ENCODE results near the gene DOK7. TPM values are rescaled to one million over a fixed set of nuclear protein-coding genes. Genes with fewer than 3 reads are reported as not detected.

Gene DOK7
- total and polyA plus RNA-seq, 2 donors (not counting 3 experiments of a cell fraction or from before 2014, with no cell fraction given), result not detected

DNA sequence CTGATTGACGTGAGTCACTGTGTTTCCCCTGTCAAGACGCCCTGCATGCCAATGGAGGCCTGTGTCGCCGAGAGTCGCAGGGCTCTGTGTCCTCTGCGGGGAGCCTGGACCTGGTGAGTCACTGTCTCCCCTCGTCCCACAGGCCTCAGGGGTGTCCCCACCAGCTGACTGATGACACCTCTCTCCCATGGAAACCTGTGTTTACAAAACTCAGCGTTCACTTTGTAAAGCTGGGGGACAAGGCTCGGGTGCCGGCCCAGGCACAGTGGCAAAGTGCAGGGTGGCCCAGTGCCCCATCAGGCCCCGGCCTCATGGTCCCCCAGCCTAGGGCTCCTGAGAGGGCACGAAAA lies 42.5 kb upstream of the DOK7 start:
- Histone ChIP-seq H3K9me3 (replicated peaks; ENCODE audit: control insufficient read depth, insufficient read depth, low read length) (no peaks in the 10 kb centered on the region), H3K36me3 (ENCODE audit: control insufficient read depth in 2 of 2, extremely low read depth in 1 of 2, insufficient read depth in 2 of 2, low read length in 2 of 2) (peaks cover 0 to 42% of the 10 kb centered on the region in 2 experiments), H3K4me1 (ENCODE audit: control insufficient read depth, extremely low read depth, insufficient read depth, low read length) (no peaks in the 10 kb centered on the region), H3K4me2 (ENCODE audit: insufficient read depth, low read length) (no peak overlapping the region), H4K20me1 (replicated peaks; ENCODE audit: control insufficient read depth, extremely low read depth, insufficient read depth, low read length) (no peaks in the 10 kb centered on the region), H3K27ac (ENCODE audit: insufficient read depth, low read depth, low read length) (no peak overlapping the region), H3K79me2 (ENCODE audit: control insufficient read depth, insufficient read depth, low read length) (no peaks in the 10 kb centered on the region), H3K9ac (replicated peaks; ENCODE audit: extremely low read depth, insufficient read depth, low read length) (no peak overlapping the region), H2AFZ (ENCODE audit: low read depth, low read length) (no peak overlapping the region), H3K4me3 (replicated peaks in 1 of 3; ENCODE audit: insufficient read depth in 1 of 3, low read depth in 1 of 3, low read length in 3 of 3) (no peak overlapping the region), H3K9me1 (replicated peaks; ENCODE audit: control insufficient read depth, extremely low read depth, insufficient read depth, low read length) (no peaks in the 10 kb centered on the region), H3K27me3 (ENCODE audit: control insufficient read depth in 2 of 2, insufficient read depth in 2 of 2, low read length in 2 of 2) (no peaks in the 10 kb centered on the region)
- ChIA-PET POLR2A (no interaction called here), CTCF (interaction anchor here (1.1 kb wide), 1 partner anchor 9 kb away, joined by 4 read pairs; no protein-coding TSS in a partner anchor)
- DNase-seq (ENCODE audit: low read depth, low spot score) (no peak), FAIRE-seq (no peak)
- TF ChIP-seq POLR2AphosphoS5 (IDR thresholded peaks at IDR 0.05; ENCODE audit: insufficient read depth, low read depth, low read length) (no peak), MYC (IDR thresholded peaks at IDR 0.05; ENCODE audit: low read depth, low read length) (no peak), JUN (IDR thresholded peaks at IDR 0.05; ENCODE audit: borderline replicate concordance, insufficient read depth, insufficient read length, low read depth) (no peak), GATA2 (IDR thresholded peaks at IDR 0.05; ENCODE audit: insufficient read depth, insufficient read length, low read depth, low read length) (no peak), EZH2 (IDR thresholded peaks at IDR 0.05; ENCODE audit: borderline replicate concordance, low read depth, low read length, severe bottlenecking) (no peak), FOS (IDR thresholded peaks at IDR 0.05; ENCODE audit: borderline replicate concordance, insufficient read depth, low read length) (no peak)
- TF ChIP-seq, protein P1, sequence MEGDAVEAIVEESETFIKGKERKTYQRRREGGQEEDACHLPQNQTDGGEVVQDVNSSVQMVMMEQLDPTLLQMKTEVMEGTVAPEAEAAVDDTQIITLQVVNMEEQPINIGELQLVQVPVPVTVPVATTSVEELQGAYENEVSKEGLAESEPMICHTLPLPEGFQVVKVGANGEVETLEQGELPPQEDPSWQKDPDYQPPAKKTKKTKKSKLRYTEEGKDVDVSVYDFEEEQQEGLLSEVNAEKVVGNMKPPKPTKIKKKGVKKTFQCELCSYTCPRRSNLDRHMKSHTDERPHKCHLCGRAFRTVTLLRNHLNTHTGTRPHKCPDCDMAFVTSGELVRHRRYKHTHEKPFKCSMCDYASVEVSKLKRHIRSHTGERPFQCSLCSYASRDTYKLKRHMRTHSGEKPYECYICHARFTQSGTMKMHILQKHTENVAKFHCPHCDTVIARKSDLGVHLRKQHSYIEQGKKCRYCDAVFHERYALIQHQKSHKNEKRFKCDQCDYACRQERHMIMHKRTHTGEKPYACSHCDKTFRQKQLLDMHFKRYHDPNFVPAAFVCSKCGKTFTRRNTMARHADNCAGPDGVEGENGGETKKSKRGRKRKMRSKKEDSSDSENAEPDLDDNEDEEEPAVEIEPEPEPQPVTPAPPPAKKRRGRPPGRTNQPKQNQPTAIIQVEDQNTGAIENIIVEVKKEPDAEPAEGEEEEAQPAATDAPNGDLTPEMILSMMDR (IDR thresholded peaks at IDR 0.05; ENCODE audit: extremely low read depth in 1 of 2, insufficient read depth in 1 of 2, low read depth in 1 of 2, low read length in 2 of 2), result no peak
- dilution Hi-C loops (cut with MboI; ENCODE audit: extremely low pct_ligation_motif_present, low sequenced_read_pairs) (no loop called here), intact Hi-C loops (cut with micrococcal nuclease) (loop anchor here (10.0 kb wide), 1 partner anchor 176 kb away; the partner anchor contains the start of gene MSANTD1)
- BruUV-seq (replicated peaks), result no TSS peak

Data from endothelial cell of umbilical vein (primary cell).